Activated CD8-positive, alpha-beta memory T cell treated with anti-CD3 and anti-CD28 coated beads for 24 hours (primary cell): ENCODE results near the gene CAMSAP1.

Experiments used
- DNase-seq: peaks from one replicate; pipeline ENCODE4 v3.0.0-alpha.2; 2020

Gene CAMSAP1

DNA sequence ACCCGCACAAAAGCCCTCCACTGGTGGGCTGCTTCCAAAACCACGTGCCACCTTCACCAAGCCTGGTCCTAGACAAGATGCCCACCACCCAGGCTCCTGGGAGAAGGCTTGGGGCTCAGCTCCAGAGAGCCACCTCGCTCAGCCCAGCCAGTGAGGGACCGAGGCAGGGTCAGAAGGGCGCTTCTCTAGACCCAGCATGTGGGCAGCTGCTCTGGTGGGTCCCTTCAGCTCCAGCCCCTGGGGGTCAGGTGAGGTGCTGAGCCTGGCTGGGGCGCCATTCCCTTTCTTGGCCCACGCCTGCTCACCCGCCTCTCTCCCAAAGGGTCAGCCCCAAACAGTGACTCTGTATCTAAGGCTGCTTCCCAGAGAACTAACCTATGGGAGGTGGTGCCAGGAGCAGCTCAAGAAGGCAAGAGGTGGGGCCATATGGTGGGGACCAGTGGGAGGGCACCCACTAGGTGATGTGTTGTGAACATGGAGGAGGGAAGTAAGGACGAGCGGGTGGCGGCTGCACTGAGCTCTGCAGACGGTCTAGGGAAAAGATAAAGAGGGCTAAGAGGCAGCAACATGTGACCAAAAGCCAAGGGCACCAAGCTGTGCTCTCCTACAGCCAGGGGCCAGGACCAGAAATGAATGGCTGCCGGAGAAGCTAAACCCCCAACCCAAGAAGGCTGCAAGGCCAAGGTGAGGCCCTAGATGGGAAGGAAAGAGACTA is 79.3 kb downstream of the CAMSAP1 start:
- no peak for DNase-seq

DNA sequence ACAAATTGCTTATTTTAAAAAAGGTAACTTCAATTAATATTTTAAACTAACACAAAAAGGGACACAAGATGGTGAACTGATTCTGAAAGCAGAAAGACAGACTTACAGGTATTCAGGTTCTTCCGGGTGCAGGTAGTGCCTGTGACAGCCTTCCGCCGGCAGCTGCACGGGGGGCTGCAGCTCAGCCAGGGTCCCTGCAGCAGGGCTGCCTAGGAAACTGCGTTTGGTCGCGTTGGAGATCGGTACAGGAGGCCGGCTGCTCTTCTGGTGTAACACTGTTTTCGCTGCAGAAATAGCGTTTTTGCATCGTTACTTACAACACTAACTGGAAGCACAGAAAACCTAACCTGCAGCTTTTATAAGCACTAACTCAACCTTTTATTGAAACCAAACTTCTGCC is 80.0 kb downstream of the CAMSAP1 start:
- no peak for DNase-seq

- DNase-seq = no peak
Measured at GRCh38 chr9:135826188-135826545, 81.2 kb downstream of the CAMSAP1 start.

DNA sequence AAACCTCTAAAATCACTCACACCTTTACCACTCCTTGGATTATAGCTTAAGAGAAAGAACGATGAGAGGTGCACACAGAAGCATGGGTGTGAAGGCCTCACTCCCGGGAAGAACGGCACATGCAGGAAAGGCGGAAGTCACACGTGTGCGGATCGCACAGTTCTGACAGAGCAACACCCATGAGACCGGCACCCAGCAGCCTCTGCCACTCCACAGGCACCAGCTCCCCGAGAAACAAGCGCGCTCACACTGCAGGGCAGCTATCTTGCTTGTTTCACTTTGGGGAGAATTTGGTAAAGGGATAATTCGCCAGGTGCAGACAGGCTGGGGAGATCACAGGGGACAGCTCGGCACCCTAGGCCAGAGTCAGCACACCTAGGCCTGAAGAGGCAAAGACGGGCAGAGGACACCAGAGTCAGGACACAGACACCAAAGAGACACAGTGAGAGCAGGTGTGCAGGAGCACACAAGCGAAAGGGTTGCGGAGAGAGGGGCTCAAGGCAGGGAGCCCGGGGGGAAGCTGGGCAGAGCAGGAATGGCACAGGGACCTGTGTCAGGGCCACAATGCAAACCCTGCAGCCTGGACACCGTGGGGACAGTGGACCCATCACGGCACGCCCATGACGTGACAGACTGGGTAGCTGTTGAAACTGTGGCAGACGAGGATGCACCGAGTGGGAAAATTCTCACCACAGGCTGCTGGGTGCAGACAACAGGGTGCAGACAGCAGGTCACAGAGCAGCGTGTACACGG is 81.7 kb downstream of the CAMSAP1 start:
- DNase-seq = no peak

GRCh38 chr9:135823036-135823435 is 84.3 kb downstream of the CAMSAP1 start:
- no peak for DNase-seq

DNA sequence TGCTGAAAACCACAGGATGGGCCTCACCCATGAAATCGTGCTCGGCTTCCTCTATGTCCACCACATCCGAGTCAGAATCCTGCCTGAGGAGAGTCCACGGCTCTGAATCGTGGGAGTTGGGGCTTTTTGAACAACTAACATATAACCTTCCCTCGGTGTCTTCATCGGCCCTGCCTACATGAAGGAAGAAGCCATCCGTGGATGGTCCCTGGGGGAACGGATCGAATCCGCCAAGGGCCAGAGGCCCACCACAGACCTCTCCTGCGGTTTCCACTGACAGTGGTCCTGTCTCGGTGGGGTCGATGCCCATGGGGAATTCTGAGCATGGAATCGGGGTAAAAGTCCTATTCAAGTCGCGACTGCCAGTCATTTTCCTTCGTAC is 85.0 kb downstream of the CAMSAP1 start:
- no peak for DNase-seq

DNA sequence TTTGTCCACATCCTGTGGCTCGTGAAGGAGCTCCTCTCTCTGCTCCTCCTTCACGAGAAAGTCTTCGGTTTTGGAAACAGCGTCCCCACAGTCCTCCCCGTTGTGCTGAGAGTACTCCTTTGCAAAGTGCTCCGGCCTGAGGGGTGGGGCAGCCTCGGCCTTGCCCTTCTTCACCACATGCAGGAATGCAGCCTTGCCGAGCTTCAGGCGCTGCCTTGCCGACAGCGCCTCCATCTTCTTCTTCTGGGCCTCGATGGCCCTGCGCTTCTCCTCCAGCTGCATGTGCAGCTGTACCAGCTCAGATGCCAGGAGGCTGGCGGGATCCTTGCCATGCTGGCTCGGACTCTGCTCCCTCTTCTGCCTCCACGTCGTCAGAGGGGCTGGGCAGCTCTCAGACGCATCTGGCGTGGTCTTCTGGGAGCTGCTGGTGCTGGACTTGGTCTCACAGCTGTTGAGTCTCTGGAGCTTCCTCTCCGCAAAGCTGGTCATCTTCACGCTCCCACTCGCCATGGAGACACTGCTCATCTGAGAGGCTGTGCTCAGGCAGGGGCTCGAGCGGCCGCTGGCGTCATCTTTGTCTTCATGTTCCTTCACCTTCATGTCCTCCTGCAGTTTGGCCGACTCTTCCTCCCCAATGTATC is 85.5 kb downstream of the CAMSAP1 start:
- DNase-seq = no peak

GRCh38 chr9:135821116-135821515 is 86.2 kb downstream of the CAMSAP1 start:
- DNase-seq = no peak

DNA sequence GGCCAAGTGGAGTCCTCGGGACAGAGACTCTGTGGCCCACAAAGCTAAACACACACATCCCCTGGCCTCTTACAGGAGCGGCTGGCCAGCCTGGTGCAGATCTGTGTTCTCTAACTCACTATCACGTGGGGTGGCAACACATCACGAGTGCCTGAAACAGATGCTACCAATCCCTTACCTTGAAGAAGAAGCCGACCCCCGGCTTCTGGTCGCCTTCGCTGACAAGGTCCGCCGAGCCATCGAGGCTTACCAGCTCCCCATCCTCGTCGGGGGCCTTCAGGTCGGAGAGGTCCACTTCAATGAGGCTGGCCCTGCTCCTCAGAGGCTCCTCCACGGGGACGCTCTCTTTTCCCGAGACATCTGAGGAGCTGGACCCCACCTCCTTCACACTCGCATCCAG is 86.7 kb downstream of the CAMSAP1 start:
- DNase-seq = peak; percentile 40

GRCh38 chr9:135819905-135820304 is 87.4 kb downstream of the CAMSAP1 start:
- DNase-seq = peak; percentile 21

DNA sequence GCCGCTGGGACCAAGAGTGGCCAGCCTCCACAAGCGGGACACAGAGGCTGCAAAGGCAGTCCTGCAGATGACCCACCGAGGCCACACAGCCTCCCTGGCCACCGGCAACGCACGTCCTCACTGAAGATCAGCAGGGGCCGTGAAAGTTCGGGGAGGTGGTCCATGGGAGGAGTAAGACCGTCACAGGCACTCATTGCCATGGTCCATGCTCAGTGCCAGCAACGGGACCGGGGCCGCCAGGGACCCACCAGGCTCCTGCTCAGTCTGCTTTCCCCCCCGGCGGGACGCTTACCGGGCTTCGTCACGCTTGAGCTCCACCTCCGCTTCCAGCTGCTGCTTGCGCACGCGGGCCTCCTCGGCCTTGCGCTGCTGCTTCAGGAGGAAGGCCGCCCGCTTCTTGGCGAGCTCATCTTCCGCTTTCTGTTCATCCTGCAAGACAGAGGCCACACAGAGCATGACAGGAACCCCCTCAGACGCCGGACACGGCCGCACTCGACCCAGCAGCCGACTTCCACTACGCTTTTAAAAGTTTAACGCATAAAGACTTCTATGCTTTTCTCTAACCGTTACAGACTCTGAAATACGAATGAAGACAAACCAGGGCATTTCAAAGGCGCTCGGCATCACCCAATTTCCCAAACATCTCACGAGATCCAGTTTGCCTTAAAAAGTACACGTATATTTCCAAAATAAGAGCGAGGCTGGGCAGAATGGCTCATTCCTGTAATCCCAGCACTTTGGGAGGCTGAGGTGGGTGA is 88.4 kb downstream of the CAMSAP1 start:
- no peak for DNase-seq

DNA sequence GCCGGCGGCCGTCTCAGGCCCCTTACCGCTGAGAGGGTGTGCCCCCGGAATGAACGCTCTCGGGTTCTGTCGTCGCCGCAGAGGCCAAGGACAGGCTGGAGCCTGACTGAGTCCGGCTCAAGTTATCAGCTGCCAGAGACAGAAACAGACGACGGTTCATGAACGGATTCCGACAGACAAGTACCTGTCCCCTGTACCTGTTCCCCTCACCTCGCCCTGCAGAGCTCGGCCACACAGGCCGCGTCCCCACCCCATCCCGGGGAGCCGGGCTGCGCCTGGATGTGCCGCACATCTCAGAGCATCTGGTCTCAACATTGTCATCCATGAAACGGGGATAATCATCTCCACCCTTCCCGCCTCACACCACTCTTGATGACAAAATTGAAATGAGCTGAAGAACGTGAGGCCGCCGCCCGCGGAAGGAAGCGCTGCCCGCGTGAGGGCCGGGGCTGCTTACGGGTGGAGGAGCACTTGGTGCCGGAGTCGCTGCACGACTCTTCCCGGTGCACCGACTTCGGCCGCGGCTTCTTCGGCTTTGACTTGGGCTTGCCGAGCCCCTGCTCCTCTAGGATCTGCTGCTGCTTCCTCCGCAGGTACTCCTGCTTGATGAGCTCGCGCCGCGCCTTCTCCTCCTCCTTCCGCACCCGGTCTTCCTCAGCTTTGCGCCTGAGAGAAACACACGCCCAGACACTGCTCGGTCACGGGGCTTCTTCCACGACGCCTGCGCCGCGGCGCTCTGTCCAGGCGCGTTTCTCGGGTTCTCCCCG is 89.2 kb downstream of the CAMSAP1 start:
- DNase-seq = no peak

GRCh38 chr9:135816651-135816970 is 90.7 kb downstream of the CAMSAP1 start:
- DNase-seq = no peak

- no peak for DNase-seq
Measured at GRCh38 chr9:135815830-135816650, 91.3 kb downstream of the CAMSAP1 start.

GRCh38 chr9:135815413-135815812 is 91.9 kb downstream of the CAMSAP1 start:
- no peak for DNase-seq

GRCh38 chr9:135814421-135815095 is 92.8 kb downstream of the CAMSAP1 start:
- DNase-seq = no peak

GRCh38 chr9:135813671-135814290 is 93.6 kb downstream of the CAMSAP1 start:
- DNase-seq = no peak

- DNase-seq = no peak
Measured at GRCh38 chr9:135812961-135813360, 94.4 kb downstream of the CAMSAP1 start.

GRCh38 chr9:135811801-135812200 is 95.5 kb downstream of the CAMSAP1 start:
- no peak for DNase-seq

GRCh38 chr9:135810806-135811575 is 96.4 kb downstream of the CAMSAP1 start:
- DNase-seq = no peak
